Measurements from ENCODE around the gene USP10. TPM values are rescaled to one million over a fixed set of nuclear protein-coding genes. Genes with fewer than 3 reads are reported as not detected.
A peak's percentile ranks its signal among the peaks of the same experiment; 100 is the strongest.

Gene USP10
- total RNA-seq, 1 donor from 2014 or later: 62.7 TPM

DNA sequence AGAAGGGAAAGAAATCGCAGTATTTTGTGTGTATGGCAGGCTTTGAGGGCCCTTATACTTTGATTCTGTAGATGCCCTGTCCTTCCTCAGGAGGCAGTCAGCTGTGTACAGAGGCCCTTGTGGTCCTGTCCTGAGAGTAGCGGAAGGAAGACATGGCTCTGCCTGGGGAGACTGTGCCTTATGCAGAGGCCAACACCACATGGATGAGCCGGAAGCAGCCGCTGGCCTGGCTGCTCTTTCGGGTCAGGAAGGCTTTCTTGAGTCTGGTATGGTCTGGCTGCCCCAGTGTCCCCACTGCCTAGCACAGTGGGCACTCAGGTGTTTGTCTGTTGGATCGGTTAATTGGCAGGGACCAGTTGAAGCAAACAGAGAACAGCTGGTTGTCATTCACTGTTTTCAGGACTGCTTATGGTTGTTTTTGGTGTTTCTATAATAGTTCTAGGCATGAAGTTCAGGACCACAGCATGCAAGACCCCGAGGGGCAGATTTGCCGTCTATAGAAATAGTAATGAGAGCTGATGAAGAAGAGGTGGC, 12.4 kb downstream of the USP10 start:
- peaks cover 4% of the 10 kb centered on the region for H3K4me1 ChIP-seq

GRCh38 chr16:84712801-84713775, 13.3 kb downstream of the USP10 start:
- ATAC-seq (peak in 1 of 2 donors; percentile 11), DNase-seq (no peak)
- Histone ChIP-seq H3K9me3 (no peaks in the 10 kb centered on the region), H3K27ac (no peak overlapping the region), H3K4me3 (no peak overlapping the region), H3K36me3 (peaks cover 7% of the 10 kb centered on the region), H3K27me3 (ENCODE audit: low read depth) (no peaks in the 10 kb centered on the region), H3K4me1 (no peaks in the 10 kb centered on the region)
- intact Hi-C loops (cut with DNase I): no loop called here
- TF ChIP-seq CTCF (IDR thresholded peaks at IDR 0.05): no peak

More for the DNA sequence above, 12.4 kb downstream of the USP10 start:
- Histone ChIP-seq H3K27ac (no peak overlapping the region), H3K36me3 (peaks cover 5% of the 10 kb centered on the region), H3K4me3 (no peak overlapping the region), H3K9me3 (no peaks in the 10 kb centered on the region), H3K27me3 (ENCODE audit: low read depth) (no peaks in the 10 kb centered on the region)
- DNase-seq (no peak), ATAC-seq (no peak)
- intact Hi-C loops (cut with DNase I): no loop called here
- TF ChIP-seq CTCF (IDR thresholded peaks at IDR 0.05): no peak

DNA sequence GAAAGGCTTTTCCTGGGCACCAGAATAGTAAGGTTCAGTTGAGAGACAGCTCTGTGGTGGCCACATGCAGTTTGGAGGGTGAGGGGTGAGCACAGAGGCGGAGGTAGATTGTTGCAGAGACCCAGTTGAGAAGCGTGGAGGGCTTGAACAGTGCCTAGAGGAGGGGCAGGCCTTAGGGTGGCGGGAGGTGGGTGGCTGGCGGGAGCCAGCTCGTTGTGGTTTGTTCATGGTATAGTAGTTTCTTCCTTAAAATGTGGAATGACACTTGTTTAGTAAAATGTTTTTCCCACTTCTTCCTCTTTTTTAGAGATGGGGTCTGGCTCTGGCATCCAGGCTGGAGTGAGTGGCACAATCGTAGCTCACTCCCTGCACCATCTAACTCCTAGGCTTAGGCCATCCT, 14.2 kb downstream of the USP10 start:
- intact Hi-C loops (cut with DNase I): no loop called here
- Histone ChIP-seq H3K4me3 (no peak overlapping the region), H3K9me3 (no peaks in the 10 kb centered on the region), H3K27me3 (ENCODE audit: low read depth) (no peaks in the 10 kb centered on the region), H3K4me1 (peaks cover under 1% of the 10 kb centered on the region), H3K27ac (no peak overlapping the region), H3K36me3 (peaks cover 7% of the 10 kb centered on the region)
- ATAC-seq: peak; percentile 28 to 59
- DNase-seq: no peak
- no peak for TF ChIP-seq CTCF (IDR thresholded peaks at IDR 0.05)

DNA sequence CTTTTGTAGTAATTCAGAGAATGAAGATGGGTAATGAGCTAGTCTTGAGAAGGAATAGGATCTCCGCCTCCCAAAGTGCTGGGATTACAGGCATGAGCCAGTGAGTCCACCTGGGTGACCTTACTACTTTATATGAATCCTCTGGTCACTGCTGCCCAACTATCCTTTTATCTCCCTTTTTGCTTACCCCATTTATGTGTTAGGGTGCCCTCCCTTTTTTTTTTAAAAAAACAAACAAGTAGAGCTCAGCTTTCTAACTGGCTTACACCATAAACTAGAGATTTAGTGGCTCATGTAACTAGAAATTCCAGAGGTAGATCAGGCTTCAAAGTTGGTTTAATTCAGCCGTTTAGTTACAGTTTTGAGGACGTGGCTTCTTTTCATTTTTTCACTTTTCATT, 15.6 kb downstream of the USP10 start:
- ATAC-seq: no peak
- intact Hi-C loops (cut with DNase I): no loop called here
- H3K27me3 ChIP-seq (ENCODE audit: low read depth): no peaks in the 10 kb centered on the region

GRCh38 chr16:84715854-84716253, 16.1 kb downstream of the USP10 start:
- intact Hi-C loops (cut with DNase I): no loop called here
- TF ChIP-seq CTCF (IDR thresholded peaks at IDR 0.05): no peak

More for the DNA sequence above, 15.6 kb downstream of the USP10 start:
- no peaks in the 10 kb centered on the region for H3K9me3 ChIP-seq
- no peak for TF ChIP-seq CTCF (IDR thresholded peaks at IDR 0.05)
- H3K4me3 ChIP-seq: no peak overlapping the region
- no peak for DNase-seq
- peaks cover 14% of the 10 kb centered on the region for H3K4me1 ChIP-seq
- H3K27ac ChIP-seq: no peak overlapping the region
- H3K36me3 ChIP-seq: peaks cover 7% of the 10 kb centered on the region

More at GRCh38 chr16:84715854-84716253, 16.1 kb downstream of the USP10 start:
- peaks cover 7% of the 10 kb centered on the region for H3K36me3 ChIP-seq
- DNase-seq (no peak), ATAC-seq (no peak)
- H3K4me1 ChIP-seq: peaks cover 14% of the 10 kb centered on the region
- no peak overlapping the region for H3K4me3 ChIP-seq
- H3K9me3 ChIP-seq: no peaks in the 10 kb centered on the region
- H3K27ac ChIP-seq: no peak overlapping the region
- H3K27me3 ChIP-seq (ENCODE audit: low read depth): no peaks in the 10 kb centered on the region
